ENCODE measurements around the gene GTPBP10.

- TF ChIP-seq POLR2A (IDR thresholded peaks at IDR 0.05) (no peak), CTCF (IDR thresholded peaks at IDR 0.05) (no peak)
Observed at GRCh38 chr7:90322837-90323236, 23.7 kb upstream of the GTPBP10 start.
